Limb (tissue), 2 donors: ENCODE measurements around the gene CEP112.

Experiments used
- DNase-seq, 2 donors: peaks; one replicate each; pipeline ENCODE4 v3.0.0-alpha.2; 2016; ENCODE audit errors: extremely low spot score in 2 of 2

Gene CEP112

GRCh38 chr17:65893692-65894279 lies 298.1 kb downstream of the CEP112 start:
- DNase-seq, result no peak

GRCh38 chr17:65892912-65893377 lies 299.0 kb downstream of the CEP112 start:
- no peak for DNase-seq

- no peak for DNase-seq
Measured at GRCh38 chr17:65891231-65891735, 300.6 kb downstream of the CEP112 start.

- no peak for DNase-seq
Measured at GRCh38 chr17:65888649-65889048, 303.3 kb downstream of the CEP112 start.

DNA sequence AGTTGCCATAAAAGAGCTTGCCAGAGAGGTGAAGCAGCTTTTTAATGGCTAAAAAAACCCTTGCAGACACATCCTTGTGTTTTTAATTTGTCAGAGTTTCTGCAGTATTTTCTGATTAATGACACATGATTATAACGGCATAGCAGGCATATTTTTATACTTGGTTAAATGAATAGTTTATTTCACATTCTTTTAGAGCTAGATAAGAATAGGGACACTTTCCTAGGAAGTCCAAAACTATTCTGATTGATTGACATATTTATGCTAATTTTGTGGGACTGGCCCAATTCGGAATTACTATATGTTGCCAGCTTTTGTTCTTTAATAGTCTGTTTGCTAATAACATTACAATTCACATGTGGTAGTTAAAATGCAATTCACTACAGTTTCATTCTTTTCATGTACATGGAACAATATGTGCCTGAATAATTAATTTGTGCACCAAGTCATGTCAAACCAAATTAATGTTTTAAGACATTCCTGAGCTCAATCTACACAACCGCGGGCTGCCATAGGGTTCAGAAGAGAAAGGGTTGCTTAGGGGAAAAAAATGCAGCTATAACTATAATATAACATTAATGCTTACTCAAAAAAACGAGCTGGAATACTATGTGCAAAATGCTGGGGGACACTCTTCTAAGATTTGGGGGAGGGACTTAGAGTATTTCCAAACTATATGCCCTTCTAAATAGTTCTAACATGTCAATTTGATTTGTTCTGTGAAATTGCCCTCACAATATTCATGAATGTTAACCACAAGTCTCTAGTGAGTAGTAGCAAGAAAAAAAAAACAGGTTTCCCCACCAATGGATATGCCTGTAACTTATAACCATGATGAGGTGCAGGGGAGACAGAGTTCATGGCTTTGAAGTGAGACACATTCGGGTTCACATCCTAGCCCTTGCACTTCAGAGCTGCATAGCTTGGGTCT lies 305.4 kb downstream of the CEP112 start:
- DNase-seq, result no peak

DNA sequence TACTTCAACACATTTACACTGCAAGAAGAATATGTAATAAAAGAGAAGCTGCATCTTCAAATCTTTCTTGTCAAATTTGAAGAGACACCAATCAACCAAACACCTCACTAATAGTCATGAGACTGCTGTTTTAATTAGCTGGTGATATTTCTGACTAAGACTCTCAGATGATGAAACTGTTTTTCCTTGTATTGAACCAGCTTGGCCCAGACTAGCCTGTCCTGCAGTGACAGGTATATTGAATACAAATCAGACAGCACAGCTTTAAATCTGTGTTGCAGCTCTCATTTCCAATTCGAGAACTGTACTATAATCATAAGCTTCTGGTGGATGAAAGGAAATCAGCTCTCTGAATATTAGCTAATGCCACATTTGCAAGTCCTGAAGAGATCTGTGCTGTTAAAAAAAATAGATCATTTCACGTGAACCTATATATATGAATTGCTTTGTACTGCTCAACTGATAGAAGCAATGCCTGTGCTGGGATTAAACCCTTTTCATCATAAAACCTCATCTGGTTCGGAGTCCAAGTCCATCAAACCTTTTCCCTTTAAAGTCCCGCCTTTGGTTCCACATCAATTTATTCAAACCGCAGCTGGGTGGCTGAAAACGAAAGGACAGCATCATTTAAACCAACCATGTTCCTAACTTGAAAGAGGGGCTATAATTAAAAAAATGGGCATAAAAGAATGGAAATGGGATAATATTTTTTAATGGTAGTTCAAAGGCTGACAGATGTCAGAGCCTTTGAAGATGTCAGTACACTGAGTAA lies 306.2 kb downstream of the CEP112 start:
- peak in 1 of 2 donors; percentile 8 for DNase-seq

DNA sequence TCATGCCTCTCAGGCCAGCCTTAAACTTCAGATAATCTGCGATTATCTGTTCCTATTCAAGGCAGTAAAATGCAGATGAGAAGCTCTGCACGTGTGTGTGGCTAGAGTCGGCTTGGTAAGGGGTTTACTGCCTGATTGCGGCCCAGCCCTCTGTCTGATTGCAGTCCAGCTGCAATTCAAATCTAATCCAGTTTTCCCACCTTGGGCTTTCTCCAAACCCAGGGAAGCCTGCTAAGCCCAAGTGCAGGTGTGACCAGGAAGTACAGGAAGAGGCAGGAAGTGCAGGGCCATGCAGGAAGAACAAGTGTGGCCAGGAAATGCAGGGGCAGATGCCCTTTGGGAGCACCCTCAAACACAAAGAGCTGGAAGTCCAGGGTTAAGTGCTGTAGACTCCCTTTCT lies 314.9 kb downstream of the CEP112 start:
- no peak for DNase-seq

DNA sequence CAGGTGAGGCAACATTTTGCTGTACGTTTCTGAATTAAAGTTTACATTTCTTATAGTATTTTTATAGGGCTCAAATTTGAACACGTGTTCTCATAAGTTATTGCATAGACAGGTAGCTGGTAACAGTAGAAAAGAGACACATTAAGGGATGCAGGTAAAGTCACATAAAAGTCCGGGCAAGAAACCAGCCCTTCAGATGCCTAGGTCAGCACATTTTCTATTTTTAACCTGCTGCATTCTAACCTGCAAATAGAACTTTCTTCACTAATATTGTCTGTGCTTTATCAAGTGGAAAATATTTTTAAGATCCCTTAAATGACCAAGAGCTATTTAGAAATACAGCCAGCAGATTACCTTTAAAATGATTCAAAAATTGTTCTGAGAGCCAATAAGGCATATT lies 323.1 kb downstream of the CEP112 start:
- no peak for DNase-seq

- no peak for DNase-seq
Measured at GRCh38 chr17:65867014-65867413, 324.9 kb downstream of the CEP112 start.

DNA sequence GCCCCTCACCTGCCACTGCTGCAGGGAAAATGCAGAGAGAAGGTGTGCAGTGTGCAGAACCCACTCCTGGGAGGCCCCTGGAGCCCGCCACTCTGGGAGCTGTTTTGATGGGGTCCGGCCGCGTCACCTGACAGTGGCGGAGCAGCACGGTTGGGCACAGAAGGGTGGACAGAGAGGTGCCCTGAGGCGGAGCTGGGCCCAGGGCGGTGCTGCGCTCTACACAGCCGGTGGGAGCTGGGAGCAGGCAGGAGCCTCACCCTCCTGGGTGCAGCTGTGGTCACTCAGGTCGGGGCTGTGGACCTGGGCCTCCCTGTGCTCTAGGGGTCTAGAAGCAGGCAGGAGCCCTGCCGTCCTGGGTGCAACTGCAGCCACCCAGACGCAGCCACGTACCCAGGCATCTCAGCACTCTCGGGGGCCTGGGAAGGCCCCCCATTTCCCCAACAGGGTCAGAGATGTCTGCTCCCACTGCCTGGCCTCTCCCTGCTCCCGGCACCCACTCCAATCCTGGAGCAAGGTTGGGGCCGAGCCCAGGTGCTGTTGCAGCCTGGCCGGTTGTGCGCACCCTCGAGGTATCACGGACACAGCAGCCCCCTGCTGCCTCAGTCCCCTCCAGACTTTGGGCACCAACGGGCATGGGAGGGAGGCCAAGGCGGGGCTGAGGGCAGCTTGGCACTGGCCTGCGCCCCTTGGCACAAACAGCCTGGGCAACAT lies 326.1 kb downstream of the CEP112 start:
- DNase-seq, result peak in 1 of 2 donors; percentile 24

DNA sequence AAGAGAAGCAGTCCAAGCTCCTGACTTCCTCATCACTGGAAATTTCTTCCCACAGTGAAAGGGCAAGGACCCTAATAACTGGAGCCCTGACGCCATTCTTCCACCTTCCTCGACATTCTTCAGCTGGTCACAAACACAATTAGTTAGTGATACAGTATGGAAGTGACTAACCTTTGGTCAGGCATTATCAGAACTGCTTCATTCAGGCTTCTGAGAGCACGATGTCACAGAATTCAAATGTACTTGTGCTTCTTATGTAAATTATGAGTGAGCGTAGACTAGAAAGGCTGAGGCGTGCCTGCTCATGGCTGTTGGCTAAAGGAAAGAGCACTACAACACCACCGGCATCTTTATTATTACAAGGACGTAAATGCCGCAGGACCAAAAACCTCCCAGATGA lies 327.5 kb downstream of the CEP112 start:
- DNase-seq, result no peak

DNA sequence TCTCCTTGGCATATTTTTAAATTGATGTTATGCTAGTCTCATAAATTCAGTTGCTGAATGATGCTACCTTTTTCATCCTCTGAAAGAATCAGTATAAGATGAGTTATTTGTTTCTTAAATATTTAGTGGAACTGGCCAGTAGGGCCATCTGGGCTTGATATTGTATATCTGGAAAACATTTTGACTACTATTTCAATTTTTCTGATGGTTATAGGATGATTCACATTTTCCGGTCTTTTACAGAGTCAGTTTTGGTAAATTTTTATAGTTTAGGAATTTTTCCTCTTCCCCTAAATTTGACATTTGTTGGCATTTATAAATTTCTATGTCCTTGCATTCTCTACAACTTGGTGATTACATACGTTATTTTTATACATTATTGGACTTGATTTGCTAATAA lies 334.2 kb downstream of the CEP112 start:
- DNase-seq, result no peak

DNA sequence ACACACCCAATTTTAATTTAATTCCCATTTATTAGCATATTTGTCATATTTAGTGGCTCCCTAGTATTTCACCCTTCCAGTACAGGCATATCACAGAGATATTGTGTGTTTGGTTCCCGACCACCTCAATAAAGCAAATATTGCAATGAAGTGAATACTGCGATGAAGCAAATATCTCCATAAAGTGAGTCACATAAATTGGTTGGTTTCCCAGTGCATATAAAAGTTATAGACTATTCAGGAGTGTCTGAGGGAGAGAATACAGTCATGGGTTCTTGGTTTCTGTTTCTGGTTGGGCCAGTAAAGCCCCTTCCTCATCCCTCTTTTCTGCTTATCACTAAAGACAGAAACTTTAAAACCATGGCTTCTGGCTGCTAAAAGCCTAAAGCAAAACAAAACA lies 335.1 kb downstream of the CEP112 start:
- DNase-seq, result no peak

DNA sequence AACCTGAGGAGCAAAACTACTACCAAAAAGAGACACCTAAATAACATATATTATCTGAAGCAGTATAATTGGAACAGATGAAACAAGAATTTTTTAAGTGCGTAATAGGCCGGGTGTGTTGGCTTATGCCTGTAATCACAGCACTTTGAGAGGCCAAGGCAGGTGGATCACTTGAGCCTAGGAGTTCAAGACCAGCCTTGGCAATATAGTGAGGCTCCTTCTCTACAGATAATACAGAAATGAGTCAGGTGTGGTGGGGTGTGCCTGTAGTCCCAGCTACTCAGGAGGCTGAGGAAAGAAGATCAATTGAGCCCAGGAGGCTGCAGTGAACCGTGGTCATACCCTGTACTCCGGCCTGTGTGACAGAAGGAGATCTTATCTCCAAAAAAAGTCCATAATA lies 336.3 kb downstream of the CEP112 start:
- DNase-seq, result no peak

GRCh38 chr17:65855245-65855644 lies 336.7 kb downstream of the CEP112 start:
- no peak for DNase-seq

GRCh38 chr17:65853816-65854215 lies 338.1 kb downstream of the CEP112 start:
- no peak for DNase-seq

DNA sequence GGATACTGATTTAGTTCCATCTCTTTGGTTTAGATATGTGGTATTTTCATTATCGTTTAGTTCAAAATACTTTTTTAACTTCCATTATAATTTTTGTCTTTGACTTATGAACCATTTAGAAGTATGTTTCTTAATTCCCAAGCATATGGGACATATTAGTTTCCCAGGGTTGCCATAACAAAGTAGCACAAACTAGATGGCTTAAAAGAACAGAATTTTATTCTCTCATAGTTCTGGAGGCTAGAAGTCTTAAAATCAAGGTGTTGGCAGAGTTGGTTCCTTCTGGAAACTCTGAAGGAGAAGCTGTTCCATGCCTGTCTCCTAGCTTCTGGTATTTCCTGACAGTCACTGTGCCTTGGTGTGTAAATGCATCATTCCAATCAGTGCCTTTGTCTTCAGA lies 339.0 kb downstream of the CEP112 start:
- no peak for DNase-seq

DNA sequence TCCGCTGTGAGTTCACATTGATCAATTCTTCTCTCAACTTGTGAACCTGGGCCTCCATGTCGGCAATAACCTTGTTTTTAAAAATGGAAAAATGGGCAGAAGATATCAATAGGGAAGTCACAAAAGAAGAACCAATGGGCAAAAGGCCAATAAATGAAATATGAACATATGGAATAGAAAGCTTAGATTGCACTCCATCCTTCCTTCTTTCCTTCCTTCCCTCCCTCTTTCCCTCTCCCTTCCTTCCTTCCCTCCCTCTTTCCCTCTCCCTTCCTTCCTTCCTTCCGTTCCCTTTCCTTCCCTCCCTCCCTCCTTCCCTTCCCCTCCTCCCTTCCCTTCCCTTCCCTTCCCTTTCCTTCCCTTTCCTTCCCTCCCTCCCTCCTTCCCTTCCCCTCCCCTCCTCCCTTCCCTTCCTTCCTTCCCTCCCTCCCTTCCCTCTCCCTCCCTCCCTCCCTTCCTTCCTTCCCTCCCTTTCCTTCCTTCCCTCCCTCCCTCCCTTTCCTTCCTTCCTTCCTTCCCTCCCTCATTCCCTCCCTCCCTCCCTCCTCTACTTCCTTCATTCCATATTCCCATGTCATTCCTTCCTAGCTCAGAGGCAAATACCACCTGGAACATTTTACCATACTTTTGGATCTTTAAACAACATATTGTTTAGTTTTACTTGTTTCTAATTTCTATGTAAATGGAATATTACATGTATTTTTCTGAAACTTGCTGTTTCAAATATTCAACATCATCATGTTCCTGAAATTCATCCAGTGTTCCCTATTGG lies 339.8 kb downstream of the CEP112 start:
- no peak for DNase-seq

DNA sequence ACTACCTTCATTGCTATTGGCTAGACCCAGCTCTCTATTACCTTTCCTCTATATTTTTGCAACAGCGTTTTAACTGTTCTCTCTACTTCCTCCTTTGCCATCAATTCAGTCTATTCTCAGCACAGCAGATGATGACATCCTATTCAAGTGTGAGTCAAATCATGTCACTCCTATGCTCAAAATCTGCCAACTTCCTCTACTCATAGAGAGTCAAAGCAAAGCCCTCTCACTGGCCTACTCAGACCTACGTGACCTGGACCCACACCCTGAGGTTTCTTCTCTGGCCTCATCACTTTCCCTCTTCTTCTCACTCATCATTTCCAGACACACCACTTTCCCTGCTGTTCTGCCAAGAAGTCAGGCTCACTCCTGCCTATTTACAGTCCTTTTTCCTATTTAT lies 341.4 kb downstream of the CEP112 start:
- no peak for DNase-seq

DNA sequence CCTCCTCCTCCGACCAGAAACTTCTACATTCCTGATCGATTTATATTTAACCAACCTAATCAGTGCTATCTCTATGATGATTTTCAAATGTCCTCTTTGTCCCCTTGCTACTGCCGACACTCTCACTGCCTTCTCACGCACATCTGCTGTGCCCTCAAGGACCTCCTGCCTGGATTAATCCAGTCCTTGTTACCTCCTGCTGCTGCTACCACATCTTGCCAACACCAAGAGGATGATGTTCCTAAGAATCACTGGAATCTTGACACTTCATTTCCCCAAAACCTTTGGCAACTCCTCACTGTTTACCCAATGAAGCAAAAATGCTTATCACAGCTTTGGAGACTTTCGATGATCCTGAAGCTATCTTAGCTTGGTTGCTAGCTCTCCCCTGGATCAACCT lies 343.2 kb downstream of the CEP112 start:
- no peak for DNase-seq

DNA sequence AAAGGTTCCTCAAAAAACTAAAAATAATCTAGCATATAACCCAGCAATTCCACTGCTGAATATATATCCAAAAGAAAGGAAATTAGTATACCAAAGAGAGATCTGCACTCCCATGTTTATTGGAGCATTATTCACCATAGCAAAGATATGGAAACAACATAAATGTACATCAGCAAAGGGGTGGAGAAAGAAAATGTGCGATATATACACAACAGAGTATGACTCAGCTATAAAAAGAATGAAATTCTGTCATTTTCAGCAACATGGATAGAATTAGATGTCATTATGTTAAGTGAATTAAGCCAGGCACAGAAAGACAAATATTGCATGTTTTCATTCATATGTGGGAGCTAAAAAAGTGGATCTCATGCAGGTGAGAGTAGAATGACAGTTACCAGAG lies 350.8 kb downstream of the CEP112 start:
- DNase-seq, result no peak
